ENCODE data around the gene CACNB2. TPM values are rescaled to one million over a fixed set of nuclear protein-coding genes. Genes with fewer than 3 reads are reported as not detected.

The CACNB2 gene
- total RNA-seq, 1 experiment from 2014 or later, result not detected

GRCh38 chr10:18319628-18320027 is 179.4 kb downstream of the CACNB2 start:
- Histone ChIP-seq H3K4me1 (ENCODE audit: control insufficient read depth, insufficient read depth, low read length) (no peaks in the 10 kb centered on the region), H3K27ac (ENCODE audit: low read length) (no peak overlapping the region), H3K36me3 (ENCODE audit: control insufficient read depth, insufficient read depth, low read length) (no peaks in the 10 kb centered on the region), H3K27me3 (ENCODE audit: control insufficient read depth, insufficient read depth, low read length) (no peaks in the 10 kb centered on the region), H3K4me3 (ENCODE audit: low read depth in 2 of 2, low read length in 2 of 2) (no peak overlapping the region), H3K9me3 (ENCODE audit: control insufficient read depth, insufficient read depth, low read depth, low read length) (no peaks in the 10 kb centered on the region)
- intact Hi-C loops (cut with micrococcal nuclease; ENCODE audit: unreplicated experiment), result no loop called here
- in situ Hi-C loops (cut with HindIII; ENCODE audit: low pct_unique_long_range_greater_than_20kb, low sequenced_read_pairs), result no loop called here
- no peak for ATAC-seq
- CTCF ChIA-PET, result no interaction called here
- DNase-seq (ENCODE audit: low read depth, low spot score), result no peak
- no peak for TF ChIP-seq POLR2AphosphoS5 (IDR thresholded peaks at IDR 0.05; ENCODE audit: low read depth, low read length)
- TF ChIP-seq TCF7L2 (IDR thresholded peaks at IDR 0.05; ENCODE audit: low read depth, low read length), result no peak
- no peak for TF ChIP-seq SIN3A (IDR thresholded peaks at IDR 0.05; ENCODE audit: borderline replicate concordance, insufficient read depth, low read depth, low read length)
- TF ChIP-seq, protein P1, sequence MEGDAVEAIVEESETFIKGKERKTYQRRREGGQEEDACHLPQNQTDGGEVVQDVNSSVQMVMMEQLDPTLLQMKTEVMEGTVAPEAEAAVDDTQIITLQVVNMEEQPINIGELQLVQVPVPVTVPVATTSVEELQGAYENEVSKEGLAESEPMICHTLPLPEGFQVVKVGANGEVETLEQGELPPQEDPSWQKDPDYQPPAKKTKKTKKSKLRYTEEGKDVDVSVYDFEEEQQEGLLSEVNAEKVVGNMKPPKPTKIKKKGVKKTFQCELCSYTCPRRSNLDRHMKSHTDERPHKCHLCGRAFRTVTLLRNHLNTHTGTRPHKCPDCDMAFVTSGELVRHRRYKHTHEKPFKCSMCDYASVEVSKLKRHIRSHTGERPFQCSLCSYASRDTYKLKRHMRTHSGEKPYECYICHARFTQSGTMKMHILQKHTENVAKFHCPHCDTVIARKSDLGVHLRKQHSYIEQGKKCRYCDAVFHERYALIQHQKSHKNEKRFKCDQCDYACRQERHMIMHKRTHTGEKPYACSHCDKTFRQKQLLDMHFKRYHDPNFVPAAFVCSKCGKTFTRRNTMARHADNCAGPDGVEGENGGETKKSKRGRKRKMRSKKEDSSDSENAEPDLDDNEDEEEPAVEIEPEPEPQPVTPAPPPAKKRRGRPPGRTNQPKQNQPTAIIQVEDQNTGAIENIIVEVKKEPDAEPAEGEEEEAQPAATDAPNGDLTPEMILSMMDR (IDR thresholded peaks at IDR 0.05), result no peak
- TF ChIP-seq, protein P2, sequence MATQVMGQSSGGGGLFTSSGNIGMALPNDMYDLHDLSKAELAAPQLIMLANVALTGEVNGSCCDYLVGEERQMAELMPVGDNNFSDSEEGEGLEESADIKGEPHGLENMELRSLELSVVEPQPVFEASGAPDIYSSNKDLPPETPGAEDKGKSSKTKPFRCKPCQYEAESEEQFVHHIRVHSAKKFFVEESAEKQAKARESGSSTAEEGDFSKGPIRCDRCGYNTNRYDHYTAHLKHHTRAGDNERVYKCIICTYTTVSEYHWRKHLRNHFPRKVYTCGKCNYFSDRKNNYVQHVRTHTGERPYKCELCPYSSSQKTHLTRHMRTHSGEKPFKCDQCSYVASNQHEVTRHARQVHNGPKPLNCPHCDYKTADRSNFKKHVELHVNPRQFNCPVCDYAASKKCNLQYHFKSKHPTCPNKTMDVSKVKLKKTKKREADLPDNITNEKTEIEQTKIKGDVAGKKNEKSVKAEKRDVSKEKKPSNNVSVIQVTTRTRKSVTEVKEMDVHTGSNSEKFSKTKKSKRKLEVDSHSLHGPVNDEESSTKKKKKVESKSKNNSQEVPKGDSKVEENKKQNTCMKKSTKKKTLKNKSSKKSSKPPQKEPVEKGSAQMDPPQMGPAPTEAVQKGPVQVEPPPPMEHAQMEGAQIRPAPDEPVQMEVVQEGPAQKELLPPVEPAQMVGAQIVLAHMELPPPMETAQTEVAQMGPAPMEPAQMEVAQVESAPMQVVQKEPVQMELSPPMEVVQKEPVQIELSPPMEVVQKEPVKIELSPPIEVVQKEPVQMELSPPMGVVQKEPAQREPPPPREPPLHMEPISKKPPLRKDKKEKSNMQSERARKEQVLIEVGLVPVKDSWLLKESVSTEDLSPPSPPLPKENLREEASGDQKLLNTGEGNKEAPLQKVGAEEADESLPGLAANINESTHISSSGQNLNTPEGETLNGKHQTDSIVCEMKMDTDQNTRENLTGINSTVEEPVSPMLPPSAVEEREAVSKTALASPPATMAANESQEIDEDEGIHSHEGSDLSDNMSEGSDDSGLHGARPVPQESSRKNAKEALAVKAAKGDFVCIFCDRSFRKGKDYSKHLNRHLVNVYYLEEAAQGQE (IDR thresholded peaks at IDR 0.05; ENCODE audit: insufficient read depth in 1 of 2, low read depth in 2 of 2, low read length in 1 of 2), result no peak
- no TSS peak for BruUV-seq (replicated peaks)
- POLR2A ChIA-PET, result interaction anchor here (0.6 kb wide), 1 partner anchor 328 kb away, joined by 4 read pairs; no protein-coding TSS in a partner anchor

DNA sequence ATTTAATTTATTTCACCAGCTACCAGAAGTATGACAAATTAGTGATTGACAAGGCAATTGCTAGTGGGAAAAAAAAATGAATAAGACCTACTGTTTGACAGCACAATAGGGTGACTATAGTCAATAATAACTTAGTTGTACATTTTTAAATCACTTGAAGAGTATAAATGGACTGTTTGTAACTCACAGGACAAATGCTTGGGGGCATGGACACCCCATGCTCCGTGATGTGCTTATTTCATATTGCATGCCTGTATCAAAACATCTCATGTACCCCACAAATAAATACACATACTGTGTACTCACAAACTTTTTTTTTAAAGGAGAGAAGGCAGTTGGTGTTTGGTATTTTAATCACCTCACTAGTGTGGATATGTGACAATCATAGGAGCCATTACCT is 181.1 kb downstream of the CACNB2 start:
- no peak for ATAC-seq
- no peak for DNase-seq (ENCODE audit: low read depth, low spot score)
- TF ChIP-seq, protein P1 (IDR thresholded peaks at IDR 0.05), result no peak
- TF ChIP-seq, protein P2 (IDR thresholded peaks at IDR 0.05; ENCODE audit: insufficient read depth in 1 of 2, low read depth in 2 of 2, low read length in 1 of 2), result no peak
- TF ChIP-seq TCF7L2 (IDR thresholded peaks at IDR 0.05; ENCODE audit: low read depth, low read length), result no peak
- TF ChIP-seq POLR2AphosphoS5 (IDR thresholded peaks at IDR 0.05; ENCODE audit: low read depth, low read length), result no peak
- no peak for TF ChIP-seq SIN3A (IDR thresholded peaks at IDR 0.05; ENCODE audit: borderline replicate concordance, insufficient read depth, low read depth, low read length)
- H3K36me3 ChIP-seq (ENCODE audit: control insufficient read depth, insufficient read depth, low read length), result no peaks in the 10 kb centered on the region
- no peak overlapping the region for H3K4me3 ChIP-seq (ENCODE audit: low read depth in 2 of 2, low read length in 2 of 2)
- ChIA-PET POLR2A (no interaction called here), CTCF (no interaction called here)
- H3K27ac ChIP-seq (ENCODE audit: low read length), result no peak overlapping the region
- H3K4me1 ChIP-seq (ENCODE audit: control insufficient read depth, insufficient read depth, low read length), result no peaks in the 10 kb centered on the region
- no TSS peak for BruUV-seq (replicated peaks)
- in situ Hi-C loops (cut with HindIII; ENCODE audit: low pct_unique_long_range_greater_than_20kb, low sequenced_read_pairs), result no loop called here
- intact Hi-C loops (cut with micrococcal nuclease; ENCODE audit: unreplicated experiment), result no loop called here
- H3K9me3 ChIP-seq (ENCODE audit: control insufficient read depth, insufficient read depth, low read depth, low read length), result no peaks in the 10 kb centered on the region
- H3K27me3 ChIP-seq (ENCODE audit: control insufficient read depth, insufficient read depth, low read length), result no peaks in the 10 kb centered on the region

Measured in Panc1 (cell line).